Vagina (tissue), 2 donors: ENCODE data around the gene NELFB.

Experiments
- CTCF ChIP-seq, 3 experiments: fragments of 450-650 bp in 2 of 3; fragments of 200-600 bp in 1 of 3; sonication (generic) in 1 of 3; IDR thresholded peaks; one replicate each; pipeline ENCODE4 v1.5.1; 2017 to 2019; ENCODE audit warnings: antibody characterized with exemption in 3 of 3, mild to moderate bottlenecking in 2 of 3, moderate library complexity in 2 of 3
- POLR2AphosphoS5 ChIP-seq, 2 donors: sonication (generic); formaldehyde crosslinking; IDR thresholded peaks; one replicate each; pipeline ENCODE4 v1.9.0; 2017; ENCODE audit warnings: antibody characterized with exemption in 2 of 2, mild to moderate bottlenecking in 2 of 2, low read depth in 1 of 2; ENCODE audit not compliant: insufficient read depth in 1 of 2

DNA sequence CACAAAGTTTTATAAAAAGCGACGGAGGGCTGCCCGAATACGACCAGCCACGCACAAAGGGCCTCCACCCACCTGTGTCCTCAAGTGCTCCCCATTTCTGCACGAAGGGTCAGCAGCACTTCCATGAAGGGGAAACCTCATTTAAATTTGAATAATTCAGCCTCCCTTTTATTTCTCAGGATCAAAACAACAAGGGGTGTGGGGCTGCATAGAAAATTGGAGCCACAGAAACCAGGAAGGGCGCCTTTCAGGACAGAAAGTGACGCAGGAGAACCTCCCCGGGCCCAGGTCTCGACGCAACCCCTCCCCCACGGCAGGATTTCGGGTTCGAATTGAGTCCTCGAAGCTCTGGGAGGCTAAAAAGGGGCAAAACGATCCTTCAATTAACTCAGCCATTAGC, 44.8 kb downstream of the NELFB start:
- no peak for TF ChIP-seq CTCF (IDR thresholded peaks at IDR 0.05)
- peak in 1 of 2 donors; percentile 15 for TF ChIP-seq POLR2AphosphoS5 (IDR thresholded peaks at IDR 0.05; ENCODE audit: insufficient read depth in 1 of 2, low read depth in 1 of 2)
